ENCODE results near the gene CA12.

CA12 gene

GRCh38 chr15:63401714-63402497, 20.3 kb upstream of the CA12 start:
- no peak for DNase-seq

GRCh38 chr15:63401078-63401477, 19.4 kb upstream of the CA12 start:
- DNase-seq, result no peak

- DNase-seq, result no peak
Observed at GRCh38 chr15:63398456-63398855, 16.8 kb upstream of the CA12 start.

- DNase-seq, result no peak
Observed at GRCh38 chr15:63396152-63396928, 14.7 kb upstream of the CA12 start.

- no peak for DNase-seq
Observed at GRCh38 chr15:63395730-63396151, 14.1 kb upstream of the CA12 start.

GRCh38 chr15:63392361-63393009, 10.8 kb upstream of the CA12 start:
- no peak for DNase-seq

- no peak for DNase-seq
Observed at GRCh38 chr15:63391669-63392360, 10.2 kb upstream of the CA12 start.

GRCh38 chr15:63390689-63391088, 9.0 kb upstream of the CA12 start:
- DNase-seq, result no peak

GRCh38 chr15:63389902-63390670, 8.4 kb upstream of the CA12 start:
- DNase-seq, result no peak

GRCh38 chr15:63388511-63388910, 6.9 kb upstream of the CA12 start:
- no peak for DNase-seq

- no peak for DNase-seq
Observed at GRCh38 chr15:63387748-63388493, 6.3 kb upstream of the CA12 start.

- no peak for DNase-seq
Observed at GRCh38 chr15:63385911-63386531, 4.4 kb upstream of the CA12 start.

- no peak for DNase-seq
Observed at GRCh38 chr15:63384906-63385305, 3.3 kb upstream of the CA12 start.

GRCh38 chr15:63382966-63383710, 1.5 kb upstream of the CA12 start:
- DNase-seq, result no peak

- DNase-seq, result no peak
Observed at GRCh38 chr15:63380808-63381282, 801 bp downstream of the CA12 start.

- no peak for DNase-seq
Observed at GRCh38 chr15:63380151-63380807, 1.4 kb downstream of the CA12 start.

- no peak for DNase-seq
Observed at GRCh38 chr15:63379492-63380150, 2.0 kb downstream of the CA12 start.

- no peak for DNase-seq
Observed at GRCh38 chr15:63378946-63379345, 2.7 kb downstream of the CA12 start.
